HL-60/S4 treated with phorbol 12-myristate 13-acetate at 8.2 ng/mL for 4 days and 3 days (cell line): Measurements from ENCODE around the gene GPR179.
"Not testable (repeated sequence)": the region's sequence is repeated elsewhere in the genome, so short reads cannot be mapped to it uniquely, and the experiment has no call there.

ENCODE experiments used
- in situ Hi-C: fragments of 300-500 bp; cut with MboI; formaldehyde crosslinking; loops from 2 replicates; pipeline ENCODE4 v1.15.0; 2022; ENCODE audit warnings: low sequenced_read_pairs

Gene GPR179

DNA sequence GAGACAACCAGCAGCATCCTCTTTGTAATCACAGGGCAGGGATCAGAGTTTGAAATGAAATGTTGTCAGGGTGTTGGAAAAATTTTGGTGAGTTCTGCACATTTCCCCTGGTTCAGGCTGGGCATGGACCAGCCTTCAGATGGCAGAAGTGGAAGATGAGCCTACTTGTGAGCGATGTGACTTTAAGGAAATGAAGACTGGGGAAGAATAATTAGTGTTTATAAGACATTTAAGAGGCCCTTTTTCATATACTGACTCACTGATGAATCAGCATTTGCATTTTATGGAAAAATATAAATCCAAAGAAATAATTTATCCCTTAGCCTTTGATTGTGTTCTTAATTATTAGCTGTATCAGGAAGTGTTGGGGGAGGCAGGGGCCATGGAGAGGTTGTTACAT is 20.9 kb downstream of the GPR179 start:
- in situ Hi-C loops, result no loop called here

DNA sequence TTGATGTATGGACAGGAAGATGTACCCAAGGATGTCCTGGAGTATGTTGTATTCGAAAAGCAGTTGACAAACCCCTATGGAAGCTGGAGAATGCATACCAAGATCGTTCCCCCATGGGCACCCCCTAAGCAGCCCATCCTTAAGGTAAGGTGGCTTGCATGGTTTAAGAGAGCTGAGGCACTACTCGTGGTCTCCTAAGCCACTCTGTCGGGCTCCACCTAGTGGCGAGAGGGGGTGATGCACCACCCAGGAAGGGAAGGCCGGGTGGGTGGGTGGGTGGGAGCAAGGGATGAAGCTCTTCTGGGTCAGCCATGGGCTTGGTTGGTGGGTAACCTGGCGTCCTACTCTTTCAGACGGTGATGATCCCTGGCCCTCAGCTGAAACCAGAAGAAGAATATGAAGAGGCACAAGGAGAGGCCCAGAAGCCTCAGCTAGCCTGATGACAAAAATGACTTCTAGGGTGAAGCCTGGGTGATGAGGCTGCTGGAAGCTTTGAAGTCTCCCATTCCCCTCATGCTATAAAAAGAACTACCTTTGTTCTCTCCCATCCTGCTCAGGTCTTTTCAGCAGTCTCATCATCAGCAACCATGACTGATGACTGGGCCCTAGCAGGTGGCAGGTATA is 21.5 kb downstream of the GPR179 start:
- in situ Hi-C loops, result no loop called here

- in situ Hi-C loops, result no loop called here
Measured at GRCh38 chr17:38320482-38320881, 23.3 kb downstream of the GPR179 start.

DNA sequence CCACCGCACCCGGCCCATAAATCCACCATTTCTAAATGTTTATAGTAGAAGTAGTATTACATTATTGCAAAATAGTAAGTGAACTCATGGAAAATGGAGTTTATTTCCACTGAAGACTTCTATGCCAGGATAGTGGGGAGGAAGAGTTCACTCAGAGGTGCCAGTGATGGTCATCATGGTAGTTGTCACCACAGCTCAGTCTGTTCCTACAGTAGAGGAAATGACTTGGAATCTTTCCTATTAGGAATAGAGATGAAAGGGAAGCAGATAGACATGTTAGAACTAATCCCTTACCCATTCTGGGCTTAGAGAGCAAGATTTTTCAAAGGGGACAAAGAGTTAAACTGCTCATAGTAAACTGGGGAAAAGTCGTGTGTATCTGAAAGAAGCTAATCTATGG is 26.7 kb downstream of the GPR179 start:
- in situ Hi-C loops, result no loop called here

DNA sequence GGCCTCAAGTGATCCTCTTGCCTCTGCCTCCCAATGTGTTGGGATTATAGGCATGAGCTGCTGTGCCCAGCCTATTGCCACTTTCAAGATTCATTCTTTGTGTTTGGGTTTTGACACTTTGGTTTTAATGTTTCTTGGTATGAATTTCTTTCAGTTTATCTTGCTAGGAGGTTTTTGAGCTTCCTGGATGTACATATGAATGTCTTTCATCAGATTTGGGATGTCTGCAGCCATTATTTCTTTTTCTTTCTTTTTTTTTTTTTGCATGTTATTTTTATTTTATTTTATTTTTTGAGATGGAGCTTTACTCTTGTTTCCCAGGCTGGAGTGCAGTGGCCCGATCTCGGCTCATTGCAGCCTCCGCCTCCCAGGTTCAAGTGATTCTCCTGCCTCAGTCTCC is 28.3 kb downstream of the GPR179 start:
- in situ Hi-C loops, result no loop called here

- in situ Hi-C loops, result not testable (repeated sequence)
Measured at GRCh38 chr17:38296834-38297517, 46.8 kb downstream of the GPR179 start, which contains the start of gene MRPL45. Gene MRPL45, plus strand, starts transcription at chr17:38297168. Its CDS starts 16 bp downstream, at chr17:38297184.

DNA sequence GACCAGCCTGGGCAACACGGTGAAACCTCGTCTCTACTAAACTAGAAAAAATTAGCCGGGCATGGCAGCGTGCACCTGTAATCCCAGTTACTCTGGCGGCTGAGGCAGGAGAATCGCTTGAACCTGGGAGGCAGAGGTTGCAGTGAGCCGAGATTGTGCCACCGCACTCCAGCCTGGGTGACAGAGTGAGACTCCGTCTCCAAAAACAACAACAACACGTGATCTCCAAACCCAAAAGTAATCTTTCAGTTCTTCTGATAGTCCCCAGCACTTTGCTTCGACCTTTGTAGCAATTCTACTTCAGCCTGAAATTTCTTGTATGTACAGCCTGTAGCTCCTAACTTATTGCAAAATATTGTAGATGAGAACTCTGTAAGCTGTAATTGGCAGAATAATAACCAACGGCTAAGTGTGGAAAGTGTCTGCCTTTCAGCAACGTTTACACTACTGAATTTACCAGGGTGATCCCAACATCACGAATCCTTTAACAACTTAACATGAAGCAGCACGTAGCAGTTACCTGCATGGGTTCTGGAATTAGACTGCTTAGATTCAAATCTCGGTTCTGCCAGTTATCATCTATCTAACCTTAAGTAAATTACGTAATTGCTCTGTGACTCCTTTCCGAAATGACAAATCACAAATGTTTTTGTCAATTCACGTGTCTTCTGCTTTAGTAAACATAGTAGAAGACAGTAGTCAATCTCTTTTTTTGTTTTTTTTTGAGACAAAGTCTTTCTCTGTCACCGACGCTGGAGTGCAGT is 48.0 kb downstream of the GPR179 start:
- in situ Hi-C loops, result not testable (repeated sequence)

- in situ Hi-C loops, result not testable (repeated sequence)
Measured at GRCh38 chr17:38289760-38290159, 54.0 kb downstream of the GPR179 start.

DNA sequence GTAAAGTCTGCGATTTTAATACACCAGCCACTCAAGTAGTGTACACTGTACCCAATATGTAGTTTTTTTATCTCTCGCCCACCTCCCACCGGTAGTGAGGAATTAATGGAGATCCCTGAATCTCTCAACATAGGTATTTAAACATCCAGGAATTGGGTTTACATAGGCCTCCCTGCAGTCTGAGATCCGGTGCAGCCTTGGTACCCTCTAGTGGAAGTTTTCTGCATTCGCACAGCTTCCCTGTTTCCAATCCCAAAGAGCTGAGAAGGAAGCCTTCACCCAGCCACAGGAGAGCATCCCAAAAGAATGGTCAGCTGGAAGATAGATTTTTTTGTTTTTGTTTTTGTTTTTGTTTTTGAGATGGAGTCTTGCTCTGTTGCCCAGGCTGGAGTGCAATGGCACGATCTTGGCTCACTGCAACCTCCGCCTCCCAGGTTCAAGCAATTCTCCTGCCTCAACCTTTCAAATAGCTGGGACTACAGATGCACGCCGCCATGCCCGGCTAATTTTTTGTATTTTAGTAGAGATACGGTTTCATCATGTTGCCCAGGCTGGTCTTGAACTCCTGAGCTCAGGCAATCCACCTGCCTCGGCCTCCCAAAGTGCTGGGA is 55.4 kb downstream of the GPR179 start:
- in situ Hi-C loops, result not testable (repeated sequence)

DNA sequence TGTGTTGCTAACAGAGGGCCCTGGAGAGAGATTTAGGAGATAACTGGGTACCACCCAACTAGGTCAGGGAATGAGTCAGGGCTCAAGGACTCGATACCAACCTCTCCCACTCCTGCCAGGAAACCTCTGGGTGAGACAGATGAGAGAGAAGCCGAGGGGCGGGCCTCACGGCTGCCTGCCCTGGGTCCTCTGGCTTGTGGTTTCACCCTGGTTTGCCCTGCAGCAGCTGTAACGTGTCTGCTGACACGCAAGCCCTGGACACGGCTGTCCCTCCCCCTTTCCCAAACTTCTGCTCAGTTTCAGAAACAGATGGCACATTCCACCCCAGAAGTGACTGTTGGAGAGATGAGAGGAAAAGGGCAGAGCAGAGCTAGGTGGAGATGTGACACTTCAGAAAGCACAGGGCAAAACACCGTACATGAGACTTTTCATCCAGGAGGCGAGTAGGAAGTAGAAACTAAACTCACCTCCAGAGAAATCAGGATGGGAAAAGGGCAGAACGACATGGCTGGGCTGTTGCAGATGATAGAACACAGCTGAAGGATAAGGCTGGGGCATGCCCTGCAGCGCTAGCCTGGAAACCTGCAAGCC is 57.2 kb downstream of the GPR179 start:
- in situ Hi-C loops, result not testable (repeated sequence)

- in situ Hi-C loops, result not testable (repeated sequence)
Measured at GRCh38 chr17:38285994-38286393, 57.8 kb downstream of the GPR179 start.
